Upper lobe of left lung (tissue), 6 donors: Measurements from ENCODE around the gene GPR65. TPM values are rescaled to one million over a fixed set of nuclear protein-coding genes. Genes with fewer than 3 reads are reported as not detected.

Experiments
- ATAC-seq, 2 donors: fragments of 200-7000 bp; cut with Tn5 transposase; one replicate each; pipeline ENCODE4 v1.9.1; 2022; ENCODE audit warnings: mild to moderate bottlenecking in 2 of 2, moderate library complexity in 2 of 2; ENCODE audit not compliant: low FRiP score in 2 of 2
- DNase-seq, 2 donors: peaks; one replicate each; pipeline ENCODE4 v3.0.0-alpha.2; 2019 to 2020
- H3K27ac ChIP-seq, 4 donors: fragments of 200-600 bp; sonication (generic); one replicate each; pipeline ENCODE4 v1.5.1; 2016 to 2019
- H3K27me3 ChIP-seq, 4 donors: fragments of 200-600 bp; sonication (generic); one replicate each; pipeline ENCODE4 v1.5.1; 2017 to 2019
- H3K36me3 ChIP-seq, 4 donors: fragments of 200-600 bp; sonication (generic); one replicate each; pipeline ENCODE4 v1.5.1; 2016 to 2019
- H3K4me1 ChIP-seq, 4 donors: fragments of 200-600 bp; sonication (generic); one replicate each; pipeline ENCODE4 v1.5.1; 2018 to 2019
- H3K4me3 ChIP-seq, 4 donors: fragments of 200-600 bp; sonication (generic); one replicate each; pipeline ENCODE4 v1.5.1; 2017 to 2019; ENCODE audit warnings: mild to moderate bottlenecking in 2 of 4, moderate library complexity in 1 of 4
- H3K9me3 ChIP-seq, 4 donors: fragments of 200-600 bp; sonication (generic); one replicate each; pipeline ENCODE4 v1.5.1; 2018 to 2019
- CTCF ChIP-seq, 6 experiments: fragments of 450-650 bp in 4 of 6; fragments of 200-600 bp in 2 of 6; sonication (generic) in 2 of 6; IDR thresholded peaks; one replicate each; pipeline ENCODE4 v1.5.1; 2016 to 2019; ENCODE audit warnings: antibody characterized with exemption in 6 of 6
- EP300 ChIP-seq, 4 donors: sonication (generic); formaldehyde crosslinking; IDR thresholded peaks; one replicate each; pipeline ENCODE4 v1.5.1; 2017; ENCODE audit warnings: antibody characterized with exemption in 4 of 4, control low read depth in 2 of 4
- POLR2A ChIP-seq, 4 donors: fragments of 450-650 bp; IDR thresholded peaks; one replicate each; pipeline ENCODE4 v1.5.1; 2016 to 2017; ENCODE audit warnings: antibody characterized with exemption in 4 of 4, mild to moderate bottlenecking in 2 of 4
- POLR2AphosphoS5 ChIP-seq, 2 donors: sonication (generic); formaldehyde crosslinking; IDR thresholded peaks; one replicate each; pipeline ENCODE4 v1.5.1; 2017; ENCODE audit warnings: antibody characterized with exemption in 2 of 2
- WGBS, 2 donors: methylation state at CpG; one replicate each; pipeline ENCODE4 v1.1.5; 2017 to 2018; 5-methylcytosine and 5-hydroxymethylcytosine counted together
- total RNA-seq, 6 donors: library from RNA; depleted of rRNA in 4 of 6; stranded (reverse); fragments of >200 nt in 4 of 6; gene quantifications; one replicate each; pipeline versions ENCODE4 v1.1.0 to v1.2.1, GENCODE V29; 2016 to 2021
- donor health status: DM: no; HTN: no; CAD: no; lungs with moderate emphysema.
- donor health status: DM: no; HTN: yes; CAD: no; lungs with severe emphysema.

Gene GPR65
- total RNA-seq, 6 donors from 2014 or later, result 3.2 to 7.0 (median 3.8) TPM

DNA sequence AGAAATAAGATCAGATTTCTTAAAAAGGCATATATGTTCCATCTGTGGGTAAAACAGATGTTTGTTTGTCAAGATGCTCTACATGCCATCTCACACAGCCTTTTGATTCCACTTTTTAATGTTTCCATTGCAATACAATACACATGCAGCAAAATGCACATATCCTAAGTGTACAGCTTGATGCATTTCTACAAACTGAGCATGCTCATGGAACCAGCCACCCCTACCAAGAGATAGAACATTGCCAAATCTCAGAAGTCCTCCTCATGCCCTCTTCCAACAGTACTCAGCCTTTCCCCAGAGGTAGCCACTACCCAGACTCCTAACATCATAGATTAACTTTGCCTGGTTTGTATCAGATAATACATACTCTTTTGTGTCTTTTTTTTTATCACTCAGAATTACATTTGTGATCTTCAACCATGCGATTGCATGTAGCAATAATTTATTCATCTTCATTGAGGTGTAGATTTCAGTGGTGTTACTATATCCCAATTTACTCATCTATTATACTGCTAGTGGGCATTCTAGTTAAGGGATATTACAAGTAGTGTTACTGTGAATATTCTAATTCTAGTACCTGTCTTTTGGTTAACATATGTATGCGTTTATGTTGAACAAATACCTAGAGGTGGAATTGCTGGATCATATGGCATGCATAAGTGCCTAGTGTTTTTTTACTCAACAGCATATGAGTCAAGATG lies 3.3 kb downstream of the GPR65 start:
- Histone ChIP-seq H3K9me3 (no peaks in the 10 kb centered on the region), H3K27me3 (no peaks in the 10 kb centered on the region), H3K4me3 (no peak overlapping the region), H3K4me1 (peaks cover 0 to 4% (median 0%) of the 10 kb centered on the region in 4 donors), H3K36me3 (no peaks in the 10 kb centered on the region), H3K27ac (no peak overlapping the region)
- 93 to 96% methylated on average over 2 of the region's 2 CpGs for WGBS, 2 donors
- TF ChIP-seq POLR2AphosphoS5 (IDR thresholded peaks at IDR 0.05) (no peak), EP300 (IDR thresholded peaks at IDR 0.05) (no peak), CTCF (IDR thresholded peaks at IDR 0.05) (no peak), POLR2A (IDR thresholded peaks at IDR 0.05) (no peak)
- DNase-seq (no peak), ATAC-seq (no peak)

DNA sequence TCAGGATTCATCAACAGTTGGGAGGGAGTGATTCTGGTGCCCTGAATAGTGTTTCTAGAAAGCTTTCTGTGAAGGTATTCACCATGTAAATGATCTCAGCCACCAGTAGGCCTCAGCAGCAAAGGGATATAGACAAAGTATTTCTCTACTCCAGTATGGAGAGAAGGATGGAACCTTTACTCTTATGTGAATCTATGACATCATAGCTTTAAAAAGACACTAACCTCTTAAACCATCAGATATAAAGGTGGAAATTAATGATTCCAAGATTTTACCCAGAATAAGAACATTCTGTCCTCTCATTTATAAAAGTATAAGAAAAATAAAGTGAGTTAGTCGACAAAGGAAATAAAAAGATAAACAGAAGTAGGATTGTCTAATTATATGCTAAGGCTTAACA lies 4.6 kb downstream of the GPR65 start:
- Histone ChIP-seq H3K4me3 (no peak overlapping the region), H3K9me3 (no peaks in the 10 kb centered on the region), H3K27ac (no peak overlapping the region), H3K36me3 (no peaks in the 10 kb centered on the region), H3K27me3 (no peaks in the 10 kb centered on the region), H3K4me1 (peaks cover 0 to 6% (median 2%) of the 10 kb centered on the region in 4 donors)
- 69% methylated on average over 1 of the region's 1 CpG for WGBS, 2 donors
- no peak for TF ChIP-seq POLR2AphosphoS5 (IDR thresholded peaks at IDR 0.05)
- TF ChIP-seq CTCF (IDR thresholded peaks at IDR 0.05), result no peak
- TF ChIP-seq POLR2A (IDR thresholded peaks at IDR 0.05), result no peak
- TF ChIP-seq EP300 (IDR thresholded peaks at IDR 0.05), result no peak
- no peak for ATAC-seq
- no peak for DNase-seq

DNA sequence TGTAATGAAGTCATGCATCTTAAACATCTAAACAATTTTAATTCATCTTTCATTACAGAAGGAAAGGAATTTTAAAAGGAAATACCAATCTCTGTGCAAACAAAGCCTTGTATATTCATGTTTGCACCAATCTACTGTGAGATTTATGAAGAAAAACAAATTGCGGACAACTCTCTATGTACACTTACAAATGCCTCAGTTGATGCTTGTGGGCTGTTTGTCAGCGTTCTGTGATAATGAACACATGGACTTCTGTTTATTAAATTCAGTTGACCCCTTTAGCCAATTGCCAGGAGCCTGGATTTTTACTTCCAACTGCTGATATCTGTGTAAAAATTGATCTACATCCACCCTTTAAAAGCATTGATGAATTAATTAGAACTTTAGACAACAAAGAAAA lies 5.4 kb downstream of the GPR65 start:
- 43 to 51% methylated on average over 2 of the region's 2 CpGs for WGBS, 2 donors
- ATAC-seq, result no peak
- DNase-seq, result no peak

GRCh38 chr14:88012495-88012894 lies 7.6 kb downstream of the GPR65 start:
- no peak for TF ChIP-seq EP300 (IDR thresholded peaks at IDR 0.05)
- TF ChIP-seq CTCF (IDR thresholded peaks at IDR 0.05), result no peak
- no peak for TF ChIP-seq POLR2A (IDR thresholded peaks at IDR 0.05)
- TF ChIP-seq POLR2AphosphoS5 (IDR thresholded peaks at IDR 0.05), result no peak
- Histone ChIP-seq H3K27me3 (no peaks in the 10 kb centered on the region), H3K4me3 (no peak overlapping the region), H3K36me3 (no peaks in the 10 kb centered on the region), H3K27ac (no peak overlapping the region), H3K9me3 (no peaks in the 10 kb centered on the region), H3K4me1 (peaks cover 0 to 4% (median 1%) of the 10 kb centered on the region in 4 donors)
- DNase-seq, result no peak
- no peak for ATAC-seq
- WGBS, 2 donors, result 71 to 77% methylated on average over 5 of the region's 5 CpGs

More for the DNA sequence above, 5.4 kb downstream of the GPR65 start:
- no peaks in the 10 kb centered on the region for H3K9me3 ChIP-seq
- no peak overlapping the region for H3K27ac ChIP-seq
- H3K36me3 ChIP-seq, result no peaks in the 10 kb centered on the region
- H3K27me3 ChIP-seq, result no peaks in the 10 kb centered on the region
- no peak for TF ChIP-seq CTCF (IDR thresholded peaks at IDR 0.05)
- TF ChIP-seq POLR2A (IDR thresholded peaks at IDR 0.05), result no peak
- TF ChIP-seq EP300 (IDR thresholded peaks at IDR 0.05), result no peak
- peaks cover 0 to 4% (median 1%) of the 10 kb centered on the region in 4 donors for H3K4me1 ChIP-seq
- no peak overlapping the region for H3K4me3 ChIP-seq
